Epithelial cell of proximal tubule (primary cell): Measurements from ENCODE around the gene NLGN4X. TPM values are rescaled to one million over a fixed set of nuclear protein-coding genes. Genes with fewer than 3 reads are reported as not detected.
A peak's percentile ranks its signal among the peaks of the same experiment; 100 is the strongest.

Experiments
- DNase-seq: peaks from one replicate; pipeline ENCODE4 v3.0.0-alpha.2; 2011; ENCODE audit warnings: low read depth
- H3K4me3 ChIP-seq: 2 replicates; pipeline ENCODE4 v1.5.1; 2011; ENCODE audit warnings: low read depth, mild to moderate bottlenecking, low read length
- CTCF ChIP-seq: conservative IDR thresholded peaks from 2 replicates; pipeline ENCODE4 v1.5.1; 2012; ENCODE audit warnings: low read depth, mild to moderate bottlenecking, low read length
- total RNA-seq: library from RNA; depleted of rRNA; stranded (reverse); fragments of >200 nt; gene quantifications from 2 replicates; pipeline ENCODE4 v1.2.3, GENCODE V29; 2015

The NLGN4X gene
- total RNA-seq, 1 donor from 2014 or later = 0.69 TPM

DNA sequence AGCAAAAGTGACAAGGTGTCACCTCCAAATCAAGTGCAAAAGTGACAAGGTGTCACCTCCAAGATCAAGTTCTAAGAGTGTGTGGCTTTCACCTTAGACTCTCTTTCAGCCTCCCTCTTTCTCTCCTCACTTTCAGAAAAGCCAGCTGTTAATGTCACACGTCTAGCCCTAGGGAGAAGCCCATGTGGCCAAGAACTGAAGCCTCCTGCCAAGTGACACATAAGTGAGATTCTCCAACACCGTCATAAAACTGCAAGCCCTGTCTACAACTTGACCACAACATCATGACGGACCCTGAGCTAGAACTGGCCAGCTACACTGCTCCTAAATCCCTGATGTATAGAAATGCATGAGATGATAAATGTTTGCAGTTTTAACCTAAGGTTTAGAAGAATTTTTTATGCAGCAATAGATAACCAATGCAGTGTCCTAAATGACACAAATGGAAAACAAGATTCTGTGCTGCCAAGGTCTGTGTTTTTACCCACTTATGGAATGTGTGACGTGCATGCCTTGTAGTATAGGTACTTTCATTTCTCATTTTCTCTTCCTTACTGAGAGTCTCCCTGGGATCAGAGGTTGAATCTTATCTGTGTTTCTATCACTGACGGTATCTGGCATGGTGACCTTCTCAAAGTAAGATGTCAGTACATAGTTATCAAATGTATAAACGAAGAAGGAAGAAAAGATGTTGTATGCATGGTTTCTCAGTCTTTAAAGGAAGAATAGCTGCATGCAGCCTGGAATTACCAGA lies 25.0 kb downstream of the NLGN4X start:
- H3K4me3 ChIP-seq = no peak overlapping the region
- no peak for DNase-seq
- TF ChIP-seq CTCF = no peak

DNA sequence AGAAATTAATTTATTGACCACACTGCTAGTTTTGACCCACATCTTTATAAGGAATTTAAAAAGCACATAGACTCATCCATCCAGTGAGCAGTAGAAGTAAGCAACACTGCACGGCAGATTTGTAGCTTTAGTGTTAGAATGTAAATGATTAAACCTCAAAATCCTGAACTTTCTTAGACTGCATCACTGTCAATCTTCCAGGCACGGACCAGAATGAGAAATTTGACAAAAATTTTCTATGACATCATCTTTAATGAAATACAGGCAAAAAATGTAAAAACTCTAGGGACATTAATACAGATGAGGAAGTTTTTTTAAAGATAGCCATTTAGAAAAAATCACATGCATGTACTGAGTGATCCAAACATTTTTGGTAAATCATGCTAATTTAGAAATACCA lies 29.2 kb downstream of the NLGN4X start:
- H3K4me3 ChIP-seq = no peak overlapping the region
- DNase-seq = no peak
- TF ChIP-seq CTCF = no peak

DNA sequence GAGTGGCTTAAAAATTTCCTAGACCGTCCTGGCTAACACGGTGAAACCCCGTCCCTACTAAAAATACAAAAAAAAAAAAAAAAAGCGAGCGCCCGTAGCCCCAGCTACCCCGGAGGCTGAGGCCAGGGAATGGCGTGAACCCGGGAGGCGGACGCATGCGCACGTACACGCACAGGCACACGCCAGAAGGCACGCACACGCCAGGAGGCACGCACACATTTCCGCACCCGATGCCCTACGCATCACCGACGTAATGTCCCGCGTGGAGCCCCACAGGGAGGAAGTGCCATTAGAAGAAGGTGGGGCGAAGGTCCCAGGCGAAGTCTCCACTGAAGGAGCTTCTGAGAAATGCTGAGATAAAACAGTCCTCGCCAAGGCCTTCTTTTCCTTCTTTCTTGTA lies 41.4 kb downstream of the NLGN4X start:
- no peak for DNase-seq
- no peak for TF ChIP-seq CTCF
- H3K4me3 ChIP-seq = no peak overlapping the region

GRCh38 chrX:6184900-6185515 lies 43.7 kb downstream of the NLGN4X start:
- TF ChIP-seq CTCF = no peak
- no peak overlapping the region for H3K4me3 ChIP-seq

GRCh38 chrX:6175914-6176313 lies 52.8 kb downstream of the NLGN4X start:
- DNase-seq = no peak
- no peak overlapping the region for H3K4me3 ChIP-seq
- TF ChIP-seq CTCF = no peak

More at GRCh38 chrX:6184900-6185515, 43.7 kb downstream of the NLGN4X start:
- DNase-seq = peak; percentile 1

GRCh38 chrX:6170424-6170823 lies 58.2 kb downstream of the NLGN4X start:
- H3K4me3 ChIP-seq = no peak overlapping the region
- TF ChIP-seq CTCF = no peak
- no peak for DNase-seq

GRCh38 chrX:6169407-6169806 lies 59.3 kb downstream of the NLGN4X start:
- DNase-seq = no peak
- no peak for TF ChIP-seq CTCF
- no peak overlapping the region for H3K4me3 ChIP-seq
